Hair follicle dermal papilla cell (primary cell): ENCODE data around the gene ATP8B4. TPM values are rescaled to one million over a fixed set of nuclear protein-coding genes. Genes with fewer than 3 reads are reported as not detected.

Experiments used
- small RNA-seq: library from RNA; depleted of rRNA; stranded (forward); fragments of <200 nt; gene quantifications from one replicate; pipeline ENCODE3, GENCODE V24; 2012
- total RNA-seq: library from RNA; depleted of rRNA; stranded (reverse); fragments of >200 nt; gene quantifications from 2 replicates; pipeline ENCODE4 v1.2.3, GENCODE V29; 2012

ATP8B4 gene, protein sequence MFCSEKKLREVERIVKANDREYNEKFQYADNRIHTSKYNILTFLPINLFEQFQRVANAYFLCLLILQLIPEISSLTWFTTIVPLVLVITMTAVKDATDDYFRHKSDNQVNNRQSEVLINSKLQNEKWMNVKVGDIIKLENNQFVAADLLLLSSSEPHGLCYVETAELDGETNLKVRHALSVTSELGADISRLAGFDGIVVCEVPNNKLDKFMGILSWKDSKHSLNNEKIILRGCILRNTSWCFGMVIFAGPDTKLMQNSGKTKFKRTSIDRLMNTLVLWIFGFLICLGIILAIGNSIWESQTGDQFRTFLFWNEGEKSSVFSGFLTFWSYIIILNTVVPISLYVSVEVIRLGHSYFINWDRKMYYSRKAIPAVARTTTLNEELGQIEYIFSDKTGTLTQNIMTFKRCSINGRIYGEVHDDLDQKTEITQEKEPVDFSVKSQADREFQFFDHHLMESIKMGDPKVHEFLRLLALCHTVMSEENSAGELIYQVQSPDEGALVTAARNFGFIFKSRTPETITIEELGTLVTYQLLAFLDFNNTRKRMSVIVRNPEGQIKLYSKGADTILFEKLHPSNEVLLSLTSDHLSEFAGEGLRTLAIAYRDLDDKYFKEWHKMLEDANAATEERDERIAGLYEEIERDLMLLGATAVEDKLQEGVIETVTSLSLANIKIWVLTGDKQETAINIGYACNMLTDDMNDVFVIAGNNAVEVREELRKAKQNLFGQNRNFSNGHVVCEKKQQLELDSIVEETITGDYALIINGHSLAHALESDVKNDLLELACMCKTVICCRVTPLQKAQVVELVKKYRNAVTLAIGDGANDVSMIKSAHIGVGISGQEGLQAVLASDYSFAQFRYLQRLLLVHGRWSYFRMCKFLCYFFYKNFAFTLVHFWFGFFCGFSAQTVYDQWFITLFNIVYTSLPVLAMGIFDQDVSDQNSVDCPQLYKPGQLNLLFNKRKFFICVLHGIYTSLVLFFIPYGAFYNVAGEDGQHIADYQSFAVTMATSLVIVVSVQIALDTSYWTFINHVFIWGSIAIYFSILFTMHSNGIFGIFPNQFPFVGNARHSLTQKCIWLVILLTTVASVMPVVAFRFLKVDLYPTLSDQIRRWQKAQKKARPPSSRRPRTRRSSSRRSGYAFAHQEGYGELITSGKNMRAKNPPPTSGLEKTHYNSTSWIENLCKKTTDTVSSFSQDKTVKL
- total RNA-seq = 16.6 and 25.0 TPM in 2 replicates

DNA sequence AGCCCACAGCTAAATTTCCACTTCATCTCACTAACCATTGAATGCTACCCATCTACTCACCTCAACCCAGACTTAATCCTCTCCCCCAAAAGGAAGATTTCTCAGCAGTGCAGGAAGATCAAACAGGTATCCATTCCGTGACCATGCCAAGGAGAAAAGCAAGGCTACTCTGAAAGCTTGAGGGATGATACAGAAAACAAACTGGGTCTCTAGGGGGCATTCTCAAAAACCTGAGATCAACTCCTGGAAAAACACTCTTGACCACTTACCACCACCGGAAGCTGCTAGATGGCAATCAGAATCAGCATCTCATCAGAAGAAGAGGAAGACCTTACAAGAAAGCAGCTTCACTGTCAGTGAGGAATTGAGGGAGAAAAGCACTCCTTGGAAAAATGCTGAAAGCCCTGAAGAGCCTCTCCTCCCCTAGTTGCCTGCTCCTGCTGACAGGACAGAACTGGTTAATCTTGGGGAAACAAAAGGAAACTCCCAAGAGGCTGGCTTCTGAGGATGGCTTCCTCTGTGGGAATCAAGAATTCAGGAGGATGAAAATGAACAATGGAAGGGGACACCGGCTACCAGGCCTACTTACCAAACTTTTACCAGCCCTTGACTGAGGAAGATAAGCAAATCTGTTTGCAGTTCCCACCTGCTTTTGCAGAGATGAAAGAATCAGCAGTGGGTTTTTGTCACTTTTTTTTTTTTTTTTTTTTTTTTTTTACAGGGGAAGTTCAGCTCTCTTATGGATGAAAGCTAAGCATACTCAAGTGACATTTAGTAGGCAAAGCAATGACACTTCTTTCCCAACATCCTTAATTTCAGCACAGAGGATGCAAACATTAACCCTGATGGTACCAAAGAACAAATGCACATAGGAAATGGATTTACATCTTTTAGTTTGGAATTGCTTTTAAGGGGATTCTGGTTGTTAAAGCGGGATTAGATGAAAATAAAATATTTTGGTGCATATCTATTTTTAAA lies at the start of gene ATP8B4:
ATP8B4 (minus strand) TSS at position 171 of the 978 bp plus-strand sequence. CDS start 12,267 bp downstream, outside the sequence.

Small RNA genes within 50 kb of the gene (small RNA-seq; reads per million reads assigned to genes)
- not detected for gene RNA5SP394

Other genes with a start within 250 kb of the ATP8B4 start
- 0.16 and 0.24 TPM in 2 replicates for gene SLC27A2, start 63.0 kb upstream of the ATP8B4 start, total RNA-seq
- not detected in 2 replicates for gene HDC, start 146.5 kb upstream of the ATP8B4 start, total RNA-seq
- 35.9 and 46.4 TPM in 2 replicates for gene GABPB1, start 236.0 kb upstream of the ATP8B4 start, total RNA-seq